ENCODE measurements around the gene DESI1. TPM values are rescaled to one million over a fixed set of nuclear protein-coding genes. Genes with fewer than 3 reads are reported as not detected.
"Not testable (repeated sequence)": the region's sequence is repeated elsewhere in the genome, so short reads cannot be mapped to it uniquely, and the experiment has no call there.

The DESI1 gene
- 40.5 TPM for total RNA-seq

DNA sequence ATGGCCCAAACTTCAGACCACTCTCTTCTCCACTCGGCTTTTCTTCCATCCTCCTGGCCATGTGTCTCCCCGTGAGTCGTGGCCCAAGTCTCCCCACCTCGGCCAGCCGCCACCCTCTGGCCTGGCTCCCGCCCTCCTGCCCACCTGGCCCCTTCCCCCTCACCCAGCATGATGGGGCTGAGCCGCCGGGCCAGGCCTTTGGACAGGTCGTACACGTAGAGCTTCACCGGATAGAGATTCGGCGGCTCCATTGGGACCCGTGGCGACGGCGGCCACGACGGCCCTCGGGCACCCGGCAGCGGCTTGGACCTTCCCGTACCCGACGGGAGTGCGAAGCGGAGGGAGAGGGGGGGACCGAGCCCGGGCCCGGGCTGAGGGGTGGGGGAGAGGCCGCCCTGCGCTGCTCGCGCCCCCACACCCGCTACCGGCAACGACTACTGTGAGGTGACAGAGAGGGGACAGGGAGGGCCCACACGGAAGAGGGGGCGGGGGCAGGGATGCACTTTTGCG is at the start of gene DESI1:
Gene DESI1, minus strand, starts transcription at position 455 of the 510 bp plus-strand sequence. Its CDS starts 204 bp downstream, at position 251.
- peak; percentile 30 for ATAC-seq
- no peak for DNase-seq (ENCODE audit: low spot score)

- no peak for DNase-seq (ENCODE audit: low spot score)
- ATAC-seq, result no peak
These were observed 48.4 kb upstream of the DESI1 start for GRCh38 chr22:41668971-41669911.

DNA sequence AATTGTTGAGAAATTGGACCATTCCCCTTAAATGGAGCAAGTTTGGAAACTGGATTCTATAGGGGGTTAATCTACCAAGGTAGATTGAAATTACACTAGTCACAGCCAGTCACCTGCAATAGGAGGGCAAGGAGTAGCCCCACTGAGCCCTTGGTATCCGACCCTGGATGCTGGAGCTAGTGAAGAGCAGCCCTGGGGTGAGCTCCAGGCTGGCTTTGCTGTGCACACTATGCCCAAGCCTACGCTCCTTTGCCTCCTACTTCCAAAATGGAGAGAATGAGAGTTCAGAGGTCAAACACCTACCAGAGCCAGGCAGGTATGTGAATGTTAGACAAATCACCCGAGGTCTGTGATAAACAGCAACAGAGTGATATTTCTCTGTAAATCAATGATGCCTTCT is 44.1 kb upstream of the DESI1 start:
- no peak for ATAC-seq

DNA sequence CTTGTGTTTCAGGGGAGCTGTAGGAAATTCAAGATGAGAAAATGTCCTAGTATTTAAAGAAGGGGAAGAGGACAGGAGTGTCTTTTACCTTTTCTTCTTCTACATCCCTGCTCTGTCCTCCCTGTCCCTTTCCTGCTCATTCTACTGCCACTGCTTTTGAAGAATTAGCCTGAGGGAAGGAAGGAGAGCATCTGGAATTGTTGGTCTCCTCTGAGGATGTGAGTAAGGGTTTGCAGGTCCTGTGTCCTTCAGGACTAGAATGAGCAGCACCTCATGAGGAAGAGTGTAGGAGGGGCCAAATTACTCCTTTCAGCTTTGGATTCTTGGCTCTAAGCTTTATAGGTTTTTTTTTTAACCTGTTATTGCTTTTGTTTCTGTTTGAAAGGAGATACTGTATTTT is 43.6 kb upstream of the DESI1 start:
- no peak for DNase-seq (ENCODE audit: low spot score)
- no peak for ATAC-seq

More for the DNA sequence above, 44.1 kb upstream of the DESI1 start:
- no peak for DNase-seq (ENCODE audit: low spot score)

DNA sequence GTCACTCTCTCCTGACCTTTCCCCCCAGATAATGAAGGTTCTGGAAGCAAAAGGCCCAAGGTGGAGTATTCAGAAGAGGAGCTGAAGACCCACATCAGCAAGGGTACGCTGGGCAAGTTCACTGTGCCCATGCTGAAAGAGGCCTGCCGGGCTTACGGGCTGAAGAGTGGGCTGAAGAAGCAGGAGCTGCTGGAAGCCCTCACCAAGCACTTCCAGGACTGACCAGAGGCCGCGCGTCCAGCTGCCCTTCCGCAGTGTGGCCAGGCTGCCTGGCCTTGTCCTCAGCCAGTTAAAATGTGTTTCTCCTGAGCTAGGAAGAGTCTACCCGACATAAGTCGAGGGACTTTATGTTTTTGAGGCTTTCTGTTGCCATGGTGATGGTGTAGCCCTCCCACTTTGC is 42.8 kb upstream of the DESI1 start:
- DNase-seq (ENCODE audit: low spot score); ATAC-seq: not testable (repeated sequence)

DNA sequence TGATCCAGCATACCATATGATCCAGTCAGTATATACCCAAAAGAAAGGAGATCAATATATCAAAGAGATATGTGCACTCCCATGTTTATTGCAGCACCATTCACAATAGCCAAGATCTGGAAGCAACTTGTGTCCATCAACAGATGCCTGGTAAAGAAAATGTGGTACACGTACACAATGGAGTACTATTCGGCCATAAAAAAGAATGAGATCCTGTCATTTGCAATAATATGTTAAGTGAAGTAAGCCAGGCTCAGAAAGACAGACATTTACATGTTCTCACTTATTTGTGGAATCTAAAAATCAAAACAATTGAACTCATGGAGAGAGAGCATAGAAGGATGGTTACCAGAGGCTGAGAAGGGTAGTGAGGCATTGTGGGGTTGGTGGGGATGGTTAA is 40.9 kb upstream of the DESI1 start:
- ATAC-seq (no peak), DNase-seq (ENCODE audit: low spot score) (no peak)

- no peak for DNase-seq (ENCODE audit: low spot score)
- no peak for ATAC-seq
These were observed 40.2 kb upstream of the DESI1 start for GRCh38 chr22:41661088-41661487.

- DNase-seq (ENCODE audit: low spot score) (no peak), ATAC-seq (no peak)
These were observed 39.6 kb upstream of the DESI1 start for GRCh38 chr22:41660416-41660815.

GRCh38 chr22:41659941-41660340 is 39.1 kb upstream of the DESI1 start:
- ATAC-seq, result no peak
- DNase-seq (ENCODE audit: low spot score), result no peak

DNA sequence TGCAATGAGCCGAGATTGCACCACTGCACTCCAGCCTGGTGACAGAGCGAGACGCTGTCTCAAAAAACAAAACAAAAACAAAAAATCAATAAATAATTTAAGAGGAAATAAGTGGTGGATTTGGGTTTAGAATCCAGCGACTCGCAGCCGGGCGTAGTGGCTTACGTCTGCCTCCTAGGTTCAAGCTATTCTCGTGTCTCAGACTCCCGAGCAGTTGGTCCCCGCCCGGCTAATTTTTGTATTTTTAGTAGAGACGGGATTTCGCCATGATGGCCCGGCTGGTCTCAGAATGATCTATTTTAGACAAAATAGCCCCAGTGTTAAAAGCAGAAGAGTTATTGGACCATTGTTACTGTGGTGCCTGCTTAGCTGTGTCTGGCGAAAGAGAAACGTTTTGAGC is 38.0 kb upstream of the DESI1 start:
- DNase-seq (ENCODE audit: low spot score) (no peak), ATAC-seq (no peak)

- ATAC-seq, result no peak
- no peak for DNase-seq (ENCODE audit: low spot score)
These were observed 36.9 kb upstream of the DESI1 start for GRCh38 chr22:41657709-41658108.

DNA sequence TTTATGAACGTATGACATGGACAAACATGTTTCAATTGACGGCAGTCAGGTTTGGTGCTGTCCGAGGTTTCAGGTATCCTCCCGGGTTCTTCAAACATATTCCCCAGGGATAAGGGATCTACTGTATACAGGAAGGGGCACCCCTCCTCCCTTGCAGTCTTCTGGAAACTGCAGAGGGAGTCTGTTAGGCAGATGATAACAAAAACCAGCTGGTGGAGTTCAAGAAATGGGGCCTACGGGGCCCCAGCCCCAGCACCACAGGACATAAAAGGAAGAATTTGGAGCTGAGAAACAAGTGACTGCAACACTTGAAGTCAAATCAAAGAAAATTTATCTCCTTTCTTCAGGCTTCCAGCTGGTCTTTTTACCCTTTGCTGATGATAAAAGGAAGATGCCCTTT is 35.7 kb upstream of the DESI1 start:
- ATAC-seq (no peak), DNase-seq (ENCODE audit: low spot score) (no peak)

DNA sequence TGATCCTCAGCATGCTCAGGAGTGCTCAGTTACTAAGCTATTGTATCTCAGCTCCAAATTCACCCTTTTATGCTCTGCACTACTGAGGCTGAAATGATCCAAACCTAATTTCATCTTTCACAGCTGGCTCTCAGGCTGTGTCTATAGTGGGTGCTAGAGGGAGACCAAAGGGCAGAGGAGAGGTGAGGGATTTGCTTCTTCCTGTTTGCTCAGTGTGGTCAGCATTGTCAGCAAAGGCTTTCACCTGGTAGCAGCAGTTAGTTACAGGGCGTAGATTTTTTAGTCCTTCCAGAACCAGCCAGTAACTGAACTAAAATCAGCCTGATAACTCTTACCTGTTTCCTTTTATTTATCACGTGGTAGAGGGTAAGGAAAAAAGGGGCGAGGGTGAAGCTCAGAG is 33.5 kb upstream of the DESI1 start:
- DNase-seq (ENCODE audit: low spot score) (no peak), ATAC-seq (peak; percentile 62)

GRCh38 chr22:41650821-41651220 is 30.0 kb upstream of the DESI1 start:
- no peak for DNase-seq (ENCODE audit: low spot score)

DNA sequence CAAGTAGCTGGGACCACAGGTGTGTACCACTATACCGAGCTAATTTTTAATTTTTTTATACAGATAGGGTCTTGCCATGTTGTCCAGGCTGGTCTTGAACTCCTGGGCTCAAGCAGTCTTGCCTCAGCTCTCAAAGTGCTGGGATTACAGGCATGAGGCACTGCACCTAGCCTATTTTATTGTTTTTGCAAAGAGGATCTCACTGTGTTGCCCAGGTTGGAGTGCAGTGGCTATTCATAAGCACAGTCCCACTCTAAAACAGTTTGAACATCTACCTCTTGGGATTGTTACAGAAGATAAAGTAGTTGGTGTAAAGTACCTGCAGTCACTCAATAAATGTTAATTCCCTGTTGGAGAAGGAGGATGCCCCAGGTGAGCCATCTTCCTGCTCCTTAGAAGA is 29.4 kb upstream of the DESI1 start:
- DNase-seq (ENCODE audit: low spot score) (no peak), ATAC-seq (no peak)

More at GRCh38 chr22:41650821-41651220, 30.0 kb upstream of the DESI1 start:
- ATAC-seq, result no peak

- ATAC-seq, result no peak
These were observed 27.6 kb upstream of the DESI1 start for GRCh38 chr22:41648432-41648831.

DNA sequence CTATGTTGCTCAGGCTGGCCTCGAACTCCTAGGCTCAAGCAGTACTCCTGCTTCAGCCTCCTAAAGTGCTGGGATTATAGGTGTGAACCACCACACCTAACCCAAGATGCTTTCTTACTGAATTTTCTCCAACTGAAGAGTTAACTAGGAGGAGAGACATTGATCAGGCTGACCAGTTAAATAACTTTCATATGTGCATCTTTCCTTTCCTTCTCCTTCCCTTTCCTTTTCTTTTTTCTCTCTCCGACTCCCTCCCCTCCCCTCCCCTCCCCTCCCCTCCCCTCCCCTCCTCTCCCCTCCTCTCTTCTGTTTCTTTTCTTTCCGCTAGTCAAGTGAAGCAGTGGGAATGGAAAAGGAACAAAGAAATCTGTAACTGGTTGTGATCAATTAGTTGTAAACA is 26.9 kb upstream of the DESI1 start:
- ATAC-seq, result no peak

More at GRCh38 chr22:41648432-41648831, 27.6 kb upstream of the DESI1 start:
- no peak for DNase-seq (ENCODE audit: low spot score)

GRCh38 chr22:41642331-41643110 is 21.7 kb upstream of the DESI1 start:
- ATAC-seq, result no peak
- DNase-seq (ENCODE audit: low spot score), result no peak

More for the DNA sequence above, 26.9 kb upstream of the DESI1 start:
- no peak for DNase-seq (ENCODE audit: low spot score)

DNA sequence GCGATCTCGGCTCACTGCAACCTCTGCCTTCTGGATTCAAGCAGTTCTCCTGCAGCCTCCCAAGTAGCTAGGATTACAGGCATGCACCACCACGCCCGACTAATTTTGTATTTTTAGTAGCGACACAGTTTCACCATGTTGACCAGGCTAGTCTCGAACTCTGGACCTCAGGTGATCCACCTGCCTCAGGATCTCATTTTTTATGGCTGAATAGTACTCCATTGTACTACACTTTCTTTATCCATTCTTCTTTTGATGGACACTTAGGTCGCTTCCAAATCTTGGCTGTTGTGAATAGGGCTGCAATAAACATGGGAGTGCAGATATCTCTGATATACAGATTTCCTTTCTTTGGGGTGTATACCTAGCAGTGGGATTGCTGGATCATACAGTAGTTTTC is 21.0 kb upstream of the DESI1 start:
- ATAC-seq (no peak), DNase-seq (ENCODE audit: low spot score) (no peak)

- ATAC-seq (no peak), DNase-seq (ENCODE audit: low spot score) (no peak)
These were observed 17.9 kb upstream of the DESI1 start for GRCh38 chr22:41638748-41639147.

DNA sequence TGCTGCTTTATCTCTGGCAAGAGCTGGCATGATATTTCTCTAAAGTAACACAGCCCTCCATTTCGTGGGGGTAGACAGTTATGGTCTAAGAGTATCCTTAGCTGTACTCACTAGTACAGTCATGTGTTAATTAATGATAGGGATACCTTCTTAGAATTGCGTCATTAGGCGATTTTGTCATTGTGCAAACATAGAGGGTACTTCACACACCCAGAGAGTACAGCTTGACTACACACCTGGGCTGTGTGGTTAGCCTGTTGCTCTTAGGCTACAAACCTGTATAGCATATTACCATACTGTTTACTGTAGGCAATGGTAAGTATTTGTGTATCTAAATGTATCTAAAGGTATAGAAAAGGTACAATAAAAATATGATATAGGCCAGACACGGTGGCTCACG is 17.3 kb upstream of the DESI1 start:
- ATAC-seq, result peak; percentile 61
- DNase-seq (ENCODE audit: low spot score), result no peak

DNA sequence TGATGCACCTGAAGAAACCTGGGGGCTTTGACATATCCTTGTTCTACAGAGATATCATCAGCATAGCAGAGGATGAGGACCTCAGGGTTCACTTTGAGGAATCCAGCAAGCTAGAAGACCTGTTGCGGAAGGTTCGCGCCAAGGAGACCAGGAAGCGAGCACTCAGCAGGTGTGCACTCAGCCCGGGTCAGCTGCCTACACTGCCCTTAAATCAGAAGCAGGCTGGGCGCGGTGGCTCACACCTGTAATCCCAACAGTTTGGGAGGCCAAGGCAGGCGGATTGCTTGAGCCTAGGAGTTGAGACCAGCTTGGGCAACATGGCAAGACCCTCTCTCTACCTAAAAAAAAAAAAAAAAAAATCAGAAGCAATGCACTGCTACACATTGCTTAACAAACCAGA is 16.8 kb upstream of the DESI1 start:
- ATAC-seq; DNase-seq (ENCODE audit: low spot score): not testable (repeated sequence)

Measured in left lobe of liver (tissue), 2 donors.